DMS53 (cell line): Measurements from ENCODE around the gene ACYP1.

Experiments
- DNase-seq: peaks from one replicate; lab custom pipeline; 2025; lab: John Stamatoyannopoulos, UW

The ACYP1 gene

GRCh38 chr14:75040959-75041358 lies 22.9 kb downstream of the ACYP1 start:
- DNase-seq: no peak

GRCh38 chr14:75040507-75040906 lies 23.3 kb downstream of the ACYP1 start:
- DNase-seq: no peak

GRCh38 chr14:75032939-75033338 lies 30.9 kb downstream of the ACYP1 start:
- DNase-seq: no peak

- DNase-seq: no peak
Observed at GRCh38 chr14:75030147-75030546, 33.7 kb downstream of the ACYP1 start.

GRCh38 chr14:75025876-75026275 lies 37.9 kb downstream of the ACYP1 start:
- DNase-seq: no peak

GRCh38 chr14:75025082-75025481 lies 38.7 kb downstream of the ACYP1 start:
- no peak for DNase-seq

- DNase-seq: no peak
Observed at GRCh38 chr14:75023108-75023507, 40.7 kb downstream of the ACYP1 start.

- peak; percentile 51 for DNase-seq
Observed at GRCh38 chr14:75022655-75023054, 41.2 kb downstream of the ACYP1 start.

GRCh38 chr14:75018694-75019093 lies 45.1 kb downstream of the ACYP1 start:
- DNase-seq: peak; percentile 21

GRCh38 chr14:75016815-75017214 lies 47.0 kb downstream of the ACYP1 start:
- DNase-seq: no peak

GRCh38 chr14:75015496-75015895 lies 48.3 kb downstream of the ACYP1 start:
- no peak for DNase-seq

GRCh38 chr14:75013290-75013689 lies 50.5 kb downstream of the ACYP1 start:
- no peak for DNase-seq

- DNase-seq: no peak
Observed at GRCh38 chr14:75011356-75011994, 52.3 kb downstream of the ACYP1 start.

- no peak for DNase-seq
Observed at GRCh38 chr14:75010472-75011093, 53.2 kb downstream of the ACYP1 start.

GRCh38 chr14:75009176-75009575 lies 54.6 kb downstream of the ACYP1 start:
- DNase-seq: no peak

- DNase-seq: peak; percentile 8
Observed at GRCh38 chr14:75005357-75005756, 58.5 kb downstream of the ACYP1 start.

GRCh38 chr14:75003250-75004027 lies 60.4 kb downstream of the ACYP1 start:
- peak; percentile 39 for DNase-seq
